SU-DHL-6 (cell line): ENCODE results near the gene MEGF6.

ENCODE experiments used
- EZH2phosphoT487 ChIP-seq: fragments of 200-600 bp; sonication (generic), shearing (Covaris generic); conservative IDR thresholded peaks from 2 replicates; pipeline ENCODE4 v1.6.1; 2018; ENCODE audit warnings: mild to moderate bottlenecking, antibody characterized with exemption, low read length, moderate library complexity, mixed read lengths
- TF ChIP-seq, protein P1 (sequence below): fragments of 200-600 bp; sonication (generic); IDR thresholded peaks from one replicate; pipeline ENCODE4 v1.5.1; 2017; ENCODE audit warnings: antibody characterized with exemption, mild to moderate bottlenecking, low read length, moderate library complexity; ENCODE audit not compliant: insufficient read depth, poor library complexity, severe bottlenecking

DNA sequence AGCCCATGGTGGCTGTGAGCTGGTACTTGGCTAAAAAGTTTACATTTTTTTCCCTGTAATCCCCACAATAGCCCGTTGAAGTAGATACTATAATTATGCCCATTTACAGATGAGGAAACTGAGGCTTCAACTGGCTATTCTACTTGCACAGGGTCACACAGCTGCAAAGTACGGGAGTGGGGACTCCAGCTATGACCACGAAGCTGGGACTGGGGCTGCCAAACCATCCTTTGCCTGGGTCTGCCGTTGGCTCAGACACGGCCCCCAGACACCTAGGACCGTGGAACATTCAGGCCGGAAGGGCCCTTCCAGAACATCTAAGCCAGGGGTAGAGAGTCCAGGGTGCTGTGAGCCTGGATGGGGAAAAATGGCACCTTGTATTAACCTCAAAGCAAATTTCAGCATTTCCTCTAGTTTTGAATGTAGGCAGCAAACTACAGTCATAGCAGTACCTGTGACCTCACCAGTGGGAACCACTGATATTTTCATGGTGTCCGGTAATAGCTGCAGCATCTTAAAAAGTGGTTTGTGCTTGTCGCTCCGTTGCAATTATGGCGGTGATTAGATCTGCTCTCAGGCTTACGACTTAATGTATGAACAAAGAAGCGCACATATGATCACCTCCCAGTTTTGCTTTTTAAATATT, 45.3 kb upstream of the MEGF6 start:
- TF ChIP-seq, protein P1, sequence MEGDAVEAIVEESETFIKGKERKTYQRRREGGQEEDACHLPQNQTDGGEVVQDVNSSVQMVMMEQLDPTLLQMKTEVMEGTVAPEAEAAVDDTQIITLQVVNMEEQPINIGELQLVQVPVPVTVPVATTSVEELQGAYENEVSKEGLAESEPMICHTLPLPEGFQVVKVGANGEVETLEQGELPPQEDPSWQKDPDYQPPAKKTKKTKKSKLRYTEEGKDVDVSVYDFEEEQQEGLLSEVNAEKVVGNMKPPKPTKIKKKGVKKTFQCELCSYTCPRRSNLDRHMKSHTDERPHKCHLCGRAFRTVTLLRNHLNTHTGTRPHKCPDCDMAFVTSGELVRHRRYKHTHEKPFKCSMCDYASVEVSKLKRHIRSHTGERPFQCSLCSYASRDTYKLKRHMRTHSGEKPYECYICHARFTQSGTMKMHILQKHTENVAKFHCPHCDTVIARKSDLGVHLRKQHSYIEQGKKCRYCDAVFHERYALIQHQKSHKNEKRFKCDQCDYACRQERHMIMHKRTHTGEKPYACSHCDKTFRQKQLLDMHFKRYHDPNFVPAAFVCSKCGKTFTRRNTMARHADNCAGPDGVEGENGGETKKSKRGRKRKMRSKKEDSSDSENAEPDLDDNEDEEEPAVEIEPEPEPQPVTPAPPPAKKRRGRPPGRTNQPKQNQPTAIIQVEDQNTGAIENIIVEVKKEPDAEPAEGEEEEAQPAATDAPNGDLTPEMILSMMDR, result no peak
- TF ChIP-seq EZH2phosphoT487, result no peak
